HCT116 (cell line): ENCODE data around the gene ADGRV1. TPM values are rescaled to one million over a fixed set of nuclear protein-coding genes. Genes with fewer than 3 reads are reported as not detected.
"Not testable (repeated sequence)": the region's sequence is repeated elsewhere in the genome, so short reads cannot be mapped to it uniquely, and the experiment has no call there.

Source experiments
- ATAC-seq: fragments of 200-7000 bp; cut with Tn5 transposase; 2 replicates; pipeline ENCODE4 v1.9.1; 2020; ENCODE audit warnings: mild to moderate bottlenecking, moderate library complexity
- BruUV-seq: library from RNA; stranded (reverse); fragments of 400-500 nt; replicated peaks from 2 replicates; lab custom pipeline; 2021; lab: Mats Ljungman, UMichigan
- CTCF ChIA-PET: fragments of 300-600 bp; sonication (Branson Sonifier 250); formaldehyde crosslinking; loops from one replicate; lab custom pipeline; 2021; ENCODE audit warnings: antibody characterized with exemption; lab: Charles Lee
- POLR2A ChIA-PET: fragments of 300-600, 350-600 bp; sonication (Branson Sonifier 250); formaldehyde crosslinking; loops from one replicate; lab custom pipeline; 2021; ENCODE audit warnings: antibody characterized with exemption; lab: Charles Lee
- RAD21 ChIA-PET, 2 experiments: fragments of 300-600 bp; sonication (Branson Sonifier 250); formaldehyde crosslinking; loops; one replicate each; lab custom pipeline; 2023; ENCODE audit warnings: low total read pairs in 2 of 2; ENCODE audit not compliant: uncharacterized antibody in 2 of 2, unreplicated experiment in 2 of 2, low non-redundant PET in 1 of 2; lab: Charles Lee
- DNase-seq: peaks from one replicate; pipeline ENCODE4 v3.0.0-alpha.2; 2010; ENCODE audit warnings: low read depth, low spot score
- H2AFZ ChIP-seq: fragments of 200-600 bp; shearing (Covaris generic), sonication (generic); 2 replicates; pipeline ENCODE4 v1.6.1; 2017; ENCODE audit warnings: low read depth, mixed run types, mixed read lengths, antibody characterized with exemption, low read length; ENCODE audit not compliant: poor library complexity, severe bottlenecking
- H3K27ac ChIP-seq: 2 replicates; pipeline ENCODE4 v1.5.1; 2012; ENCODE audit warnings: low read depth, low read length
- H3K27me3 ChIP-seq: fragments of 200-600 bp; sonication (generic); 2 replicates; pipeline ENCODE4 v1.6.1; 2016; ENCODE audit warnings: mixed run types, low read length, mixed read lengths; ENCODE audit not compliant: insufficient read depth
- H3K36me3 ChIP-seq, 2 experiments: fragments of 200-500 bp in 1 of 2; fragments of 200-600 bp in 1 of 2; sonication (Bioruptor generic) in 1 of 2; sonication (generic) in 1 of 2; 2 replicates each; pipeline versions ENCODE4 v1.5.1 to v1.6.1; 2014 to 2016; ENCODE audit warnings: low read length in 2 of 2, inconsistent platforms in 1 of 2, mixed read lengths in 1 of 2, mixed run types in 1 of 2; ENCODE audit not compliant: insufficient read depth in 2 of 2, control insufficient read depth in 1 of 2
- H3K4me1 ChIP-seq, 2 experiments: fragments of 200-600 bp in 1 of 2; sonication (generic) in 1 of 2; 2 replicates each; pipeline versions ENCODE4 v1.5.1 to v1.6.1; 2012 to 2017; ENCODE audit warnings: low read length in 2 of 2, inconsistent platforms in 1 of 2, mild to moderate bottlenecking in 1 of 2, mixed read lengths in 1 of 2, mixed run types in 1 of 2, moderate library complexity in 1 of 2; ENCODE audit not compliant: insufficient read depth in 2 of 2, control insufficient read depth in 1 of 2
- H3K4me2 ChIP-seq: fragments of 200-600 bp; sonication (generic); 2 replicates; pipeline ENCODE4 v1.6.1; 2017; ENCODE audit warnings: mixed run types, low read length, mixed read lengths
- H3K4me3 ChIP-seq, 2 experiments: fragments of 200-600 bp in 1 of 2; sonication (generic) in 1 of 2; replicated peaks in 1 of 2; 2 replicates each; pipeline ENCODE4 v1.5.1; 2011 to 2016; ENCODE audit warnings: low read length in 2 of 2, control low read depth in 1 of 2, low read depth in 1 of 2, mild to moderate bottlenecking in 1 of 2, mixed read lengths in 1 of 2, mixed run types in 1 of 2
- H3K79me2 ChIP-seq: fragments of 200-600 bp; sonication (generic); 2 replicates; pipeline ENCODE4 v1.6.1; 2017; ENCODE audit warnings: mild to moderate bottlenecking, mixed run types, low read length, moderate library complexity, mixed read lengths; ENCODE audit not compliant: insufficient read depth
- H3K9ac ChIP-seq: fragments of 200-600 bp; sonication (generic); 2 replicates; pipeline ENCODE4 v1.6.1; 2016; ENCODE audit warnings: low read length, mixed read lengths
- H3K9me2 ChIP-seq: fragments of 200-600 bp; sonication (generic), shearing (Covaris generic); 2 replicates; pipeline ENCODE4 v1.6.1; 2017; ENCODE audit warnings: mixed run types, mild to moderate bottlenecking, moderate library complexity; ENCODE audit not compliant: insufficient read depth
- H3K9me3 ChIP-seq, 2 experiments: fragments of 200-500 bp in 1 of 2; fragments of 200-600 bp in 1 of 2; sonication (Bioruptor generic) in 1 of 2; sonication (generic) in 1 of 2; 2 replicates each; pipeline ENCODE4 v1.6.1; 2014 to 2017; ENCODE audit warnings: low read length in 2 of 2, mixed read lengths in 2 of 2, inconsistent platforms in 1 of 2, low read depth in 1 of 2, mild to moderate bottlenecking in 1 of 2, mixed run types in 1 of 2, moderate library complexity in 1 of 2; ENCODE audit not compliant: control insufficient read depth in 1 of 2, insufficient read depth in 1 of 2
- H4K20me1 ChIP-seq: fragments of 200-600 bp; sonication (generic), shearing (Covaris generic); 2 replicates; pipeline ENCODE4 v1.6.1; 2017; ENCODE audit warnings: mixed run types, mild to moderate bottlenecking, moderate library complexity; ENCODE audit not compliant: insufficient read depth
- CBX3 ChIP-seq: IDR thresholded peaks from 2 replicates; pipeline ENCODE4 v1.6.1; 2012; ENCODE audit warnings: low read depth
- CEBPB ChIP-seq: IDR thresholded peaks from 2 replicates; pipeline ENCODE4 v1.6.1; 2012; ENCODE audit warnings: low read depth
- CTCF ChIP-seq, 3 experiments: fragments of 200-600 bp in 1 of 3; sonication (generic) in 1 of 3; IDR thresholded peaks in 2 of 3; conservative IDR thresholded peaks in 1 of 3; 2 replicates each; pipeline ENCODE4 v1.5.1; 2012 to 2017; ENCODE audit warnings: low read depth in 2 of 3, low read length in 2 of 3, antibody characterized with exemption in 1 of 3, borderline replicate concordance in 1 of 3, control low read depth in 1 of 3, mild to moderate bottlenecking in 1 of 3, mixed read lengths in 1 of 3, mixed run types in 1 of 3, moderate library complexity in 1 of 3; ENCODE audit not compliant: insufficient read depth in 1 of 3
- FOSL1 ChIP-seq: IDR thresholded peaks from 2 replicates; pipeline ENCODE4 v1.6.1; 2012; ENCODE audit warnings: low read depth
- JUND ChIP-seq: IDR thresholded peaks from 2 replicates; pipeline ENCODE4 v1.6.1; 2012
- MAX ChIP-seq: IDR thresholded peaks from 2 replicates; pipeline ENCODE4 v1.6.1; 2012
- POLR2A ChIP-seq: IDR thresholded peaks from 2 replicates; pipeline ENCODE4 v1.7.0; 2011; ENCODE audit warnings: borderline replicate concordance; ENCODE audit not compliant: insufficient read depth, insufficient read length; ENCODE audit errors: extremely low read depth
- POLR2AphosphoS5 ChIP-seq: IDR thresholded peaks from 2 replicates; pipeline ENCODE4 v1.6.1; 2011; ENCODE audit warnings: mild to moderate bottlenecking, low read depth, low read length, moderate library complexity
- REST ChIP-seq: IDR thresholded peaks from 2 replicates; pipeline ENCODE4 v1.6.1; 2012; ENCODE audit warnings: low read depth
- ZNF274 ChIP-seq: fragments of 200-500 bp; sonication (Bioruptor generic); IDR thresholded peaks from 2 replicates; pipeline ENCODE4 v1.6.1; 2014; ENCODE audit warnings: mild to moderate bottlenecking, low read depth, low read length, inconsistent platforms
- intact Hi-C: fragments of 100-400 bp; cut with micrococcal nuclease; formaldehyde crosslinking; loops from 2 replicates; pipeline ENCODE4 v1.10.0; 2022
- total RNA-seq: library from RNA; stranded (reverse); gene quantifications from one replicate; pipeline ENCODE4 v1.2.1, GENCODE V29; 2021; ENCODE audit not compliant: unreplicated experiment

Gene ADGRV1
- total RNA-seq, 1 experiment from 2014 or later, result 6.0 TPM

GRCh38 chr5:90618071-90618470 is 59.5 kb downstream of the ADGRV1 start (continued):
- TF ChIP-seq CTCF (IDR thresholded peaks at IDR 0.05 in 2 of 3, conservative IDR thresholded peaks at IDR 0.05 in 1 of 3; ENCODE audit: borderline replicate concordance in 1 of 3, insufficient read depth in 1 of 3, low read depth in 2 of 3, low read length in 2 of 3), result no peak

- BruUV-seq, H3K9me2 ChIP-seq, H3K4me2 ChIP-seq, H2AFZ ChIP-seq, POLR2A ChIA-PET, H3K27ac ChIP-seq, CTCF ChIA-PET, H3K4me3 ChIP-seq, H3K4me1 ChIP-seq, RAD21 ChIA-PET, H3K27me3 ChIP-seq, ATAC-seq, DNase-seq, H3K9me3 ChIP-seq, H3K79me2 ChIP-seq, H3K36me3 ChIP-seq, H4K20me1 ChIP-seq, H3K9ac ChIP-seq: not testable (repeated sequence)
- intact Hi-C loops, result loop anchor here (10.0 kb wide), 1 partner anchor 55 kb away; no protein-coding TSS in a partner anchor
These were observed 61.2 kb downstream of the ADGRV1 start for GRCh38 chr5:90619762-90620161.

- BruUV-seq, result no TSS peak
- H3K27ac ChIP-seq, result no peak overlapping the region
- CTCF ChIA-PET, result interaction anchor here (1.0 kb wide), 1 partner anchor 17 kb away, joined by 3 read pairs; no protein-coding TSS in a partner anchor
- H3K79me2 ChIP-seq, result no peaks in the 10 kb centered on the region
- H3K9me3 ChIP-seq, result no peaks in the 10 kb centered on the region
- no peaks in the 10 kb centered on the region for H4K20me1 ChIP-seq
- H2AFZ ChIP-seq, result no peak overlapping the region
- intact Hi-C loops, result no loop called here
- ATAC-seq, result no peak
- no peak overlapping the region for H3K4me2 ChIP-seq
- no peaks in the 10 kb centered on the region for H3K36me3 ChIP-seq
- H3K9ac ChIP-seq, result no peak overlapping the region
- no peaks in the 10 kb centered on the region for H3K4me1 ChIP-seq
- no peak for DNase-seq
- TF ChIP-seq JUND, result no peak
- TF ChIP-seq POLR2AphosphoS5, result no peak
- no peak for TF ChIP-seq POLR2A
- TF ChIP-seq CEBPB, result no peak
- no peak for TF ChIP-seq CBX3
- TF ChIP-seq FOSL1, result no peak
- TF ChIP-seq REST, result no peak
- TF ChIP-seq ZNF274, result no peak
- TF ChIP-seq MAX, result no peak
- TF ChIP-seq, all 23 proteins: peak for 0
- RAD21 ChIA-PET, result no interaction called here
- no peaks in the 10 kb centered on the region; the same call in 1 of the 2 replicates for H3K9me2 ChIP-seq
- no peak overlapping the region for H3K4me3 ChIP-seq
- POLR2A ChIA-PET, result no interaction called here
- H3K27me3 ChIP-seq, result no peaks in the 10 kb centered on the region
These were observed 63.3 kb downstream of the ADGRV1 start for GRCh38 chr5:90621848-90622247.
